ENCODE results near the gene BICRAL. TPM values are rescaled to one million over a fixed set of nuclear protein-coding genes. Genes with fewer than 3 reads are reported as not detected.
"Not testable (repeated sequence)": the region's sequence is repeated elsewhere in the genome, so short reads cannot be mapped to it uniquely, and the experiment has no call there.

Gene BICRAL
- total and polyA plus RNA-seq, 9 of the 15 experiments (the other 6 are each of a cell fraction or from before 2014, with no cell fraction given), result 1.2 to 11.9 (median 5.6) TPM

DNA sequence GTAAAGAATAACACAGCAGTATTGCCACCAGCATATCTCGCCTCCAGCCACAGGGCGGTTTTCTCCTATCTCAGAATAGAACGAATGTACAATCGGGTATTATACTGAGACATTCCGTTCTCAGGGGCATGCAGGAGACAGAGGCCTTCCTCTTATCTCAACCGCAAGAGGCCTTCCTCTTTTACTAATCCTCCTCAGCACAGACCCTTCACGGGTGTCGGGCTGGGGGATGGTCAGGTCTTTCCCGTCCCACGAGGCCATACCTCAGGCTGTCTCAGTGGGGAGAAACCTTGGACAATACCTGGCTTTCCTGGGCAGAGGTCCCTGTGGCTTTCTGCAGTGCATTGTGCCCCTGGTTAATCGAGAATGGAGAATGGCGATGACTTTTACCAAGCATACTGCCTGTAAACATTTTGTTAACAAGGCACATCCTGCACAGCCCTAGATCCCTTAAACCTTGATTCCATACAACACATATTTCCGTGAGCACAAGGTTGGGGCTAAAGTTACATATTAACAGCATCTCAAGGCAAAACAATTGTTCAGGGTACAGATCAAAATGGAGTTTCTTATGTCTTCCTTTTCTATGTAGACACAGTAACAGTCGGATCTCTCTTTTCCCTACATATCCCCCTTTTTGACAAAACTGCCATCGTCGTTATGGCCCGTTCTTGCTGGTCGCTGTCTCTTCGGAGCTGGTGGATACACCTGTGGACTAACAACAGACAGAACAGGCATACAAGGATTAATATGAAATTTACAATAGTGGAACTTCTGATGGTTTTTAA is 112.4 kb downstream of the BICRAL start (continued):
- TF ChIP-seq ZNF740 (CRISPR knock-in tag; IDR thresholded peaks at IDR 0.05); PBX2 (CRISPR knock-in tag; IDR thresholded peaks at IDR 0.05; ENCODE audit: low read depth): not testable (repeated sequence)
- TF ChIP-seq ZNF740 (tag; IDR thresholded peaks at IDR 0.05), result peak in 1 of 2 experiments; percentile 56; a peak in 1 of 4 replicates
- TF ChIP-seq, protein P1, sequence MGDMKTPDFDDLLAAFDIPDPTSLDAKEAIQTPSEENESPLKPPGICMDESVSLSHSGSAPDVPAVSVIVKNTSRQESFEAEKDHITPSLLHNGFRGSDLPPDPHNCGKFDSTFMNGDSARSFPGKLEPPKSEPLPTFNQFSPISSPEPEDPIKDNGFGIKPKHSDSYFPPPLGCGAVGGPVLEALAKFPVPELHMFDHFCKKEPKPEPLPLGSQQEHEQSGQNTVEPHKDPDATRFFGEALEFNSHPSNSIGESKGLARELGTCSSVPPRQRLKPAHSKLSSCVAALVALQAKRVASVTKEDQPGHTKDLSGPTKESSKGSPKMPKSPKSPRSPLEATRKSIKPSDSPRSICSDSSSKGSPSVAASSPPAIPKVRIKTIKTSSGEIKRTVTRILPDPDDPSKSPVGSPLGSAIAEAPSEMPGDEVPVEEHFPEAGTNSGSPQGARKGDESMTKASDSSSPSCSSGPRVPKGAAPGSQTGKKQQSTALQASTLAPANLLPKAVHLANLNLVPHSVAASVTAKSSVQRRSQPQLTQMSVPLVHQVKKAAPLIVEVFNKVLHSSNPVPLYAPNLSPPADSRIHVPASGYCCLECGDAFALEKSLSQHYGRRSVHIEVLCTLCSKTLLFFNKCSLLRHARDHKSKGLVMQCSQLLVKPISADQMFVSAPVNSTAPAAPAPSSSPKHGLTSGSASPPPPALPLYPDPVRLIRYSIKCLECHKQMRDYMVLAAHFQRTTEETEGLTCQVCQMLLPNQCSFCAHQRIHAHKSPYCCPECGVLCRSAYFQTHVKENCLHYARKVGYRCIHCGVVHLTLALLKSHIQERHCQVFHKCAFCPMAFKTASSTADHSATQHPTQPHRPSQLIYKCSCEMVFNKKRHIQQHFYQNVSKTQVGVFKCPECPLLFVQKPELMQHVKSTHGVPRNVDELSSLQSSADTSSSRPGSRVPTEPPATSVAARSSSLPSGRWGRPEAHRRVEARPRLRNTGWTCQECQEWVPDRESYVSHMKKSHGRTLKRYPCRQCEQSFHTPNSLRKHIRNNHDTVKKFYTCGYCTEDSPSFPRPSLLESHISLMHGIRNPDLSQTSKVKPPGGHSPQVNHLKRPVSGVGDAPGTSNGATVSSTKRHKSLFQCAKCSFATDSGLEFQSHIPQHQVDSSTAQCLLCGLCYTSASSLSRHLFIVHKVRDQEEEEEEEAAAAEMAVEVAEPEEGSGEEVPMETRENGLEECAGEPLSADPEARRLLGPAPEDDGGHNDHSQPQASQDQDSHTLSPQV (IDR thresholded peaks at IDR 0.05), result peak; percentile 60
- TF ChIP-seq SMAD4 (CRISPR knock-in tag; conservative IDR thresholded peaks at IDR 0.05), result 0 out of 2 replicates have a peak, but pooled peaks have one; percentile 39
- TF ChIP-seq GATA2 (CRISPR knock-in tag; IDR thresholded peaks at IDR 0.05), result peak; percentile 85
- TF ChIP-seq L3MBTL2 (IDR thresholded peaks at IDR 0.05), result 0 out of 2 replicates have a peak, but pooled peaks have one; percentile 25
- TF ChIP-seq, protein P2, sequence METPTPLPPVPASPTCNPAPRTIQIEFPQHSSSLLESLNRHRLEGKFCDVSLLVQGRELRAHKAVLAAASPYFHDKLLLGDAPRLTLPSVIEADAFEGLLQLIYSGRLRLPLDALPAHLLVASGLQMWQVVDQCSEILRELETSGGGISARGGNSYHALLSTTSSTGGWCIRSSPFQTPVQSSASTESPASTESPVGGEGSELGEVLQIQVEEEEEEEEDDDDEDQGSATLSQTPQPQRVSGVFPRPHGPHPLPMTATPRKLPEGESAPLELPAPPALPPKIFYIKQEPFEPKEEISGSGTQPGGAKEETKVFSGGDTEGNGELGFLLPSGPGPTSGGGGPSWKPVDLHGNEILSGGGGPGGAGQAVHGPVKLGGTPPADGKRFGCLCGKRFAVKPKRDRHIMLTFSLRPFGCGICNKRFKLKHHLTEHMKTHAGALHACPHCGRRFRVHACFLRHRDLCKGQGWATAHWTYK (CRISPR knock-in tag; IDR thresholded peaks at IDR 0.05), result 0 out of 2 replicates have a peak, but pooled peaks have one; percentile 71
- peak; percentile 63; the same call in 1 of the 2 replicates for TF ChIP-seq PTRF (tag; IDR thresholded peaks at IDR 0.05)
- TF ChIP-seq TCF3 (CRISPR knock-in tag; IDR thresholded peaks at IDR 0.05), result peak; percentile 88
- TF ChIP-seq, protein P3, sequence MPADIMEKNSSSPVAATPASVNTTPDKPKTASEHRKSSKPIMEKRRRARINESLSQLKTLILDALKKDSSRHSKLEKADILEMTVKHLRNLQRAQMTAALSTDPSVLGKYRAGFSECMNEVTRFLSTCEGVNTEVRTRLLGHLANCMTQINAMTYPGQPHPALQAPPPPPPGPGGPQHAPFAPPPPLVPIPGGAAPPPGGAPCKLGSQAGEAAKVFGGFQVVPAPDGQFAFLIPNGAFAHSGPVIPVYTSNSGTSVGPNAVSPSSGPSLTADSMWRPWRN (IDR thresholded peaks at IDR 0.05; ENCODE audit: low read depth), result peak; percentile 63; the same call in 1 of the 2 replicates
- TF ChIP-seq TEAD1 (CRISPR knock-in tag; IDR thresholded peaks at IDR 0.05), result peak; percentile 56 to 67; a peak in 1 of 4 replicates
- TF ChIP-seq BHLHE40 (IDR thresholded peaks at IDR 0.05; ENCODE audit: low read length), result 0 out of 2 replicates have a peak, but pooled peaks have one; percentile 33
- TF ChIP-seq SP1 (CRISPR knock-in tag; IDR thresholded peaks at IDR 0.05), result 0 out of 2 replicates have a peak, but pooled peaks have one; percentile 11
- peak; percentile 54 for TF ChIP-seq ZFX (CRISPR knock-in tag; IDR thresholded peaks at IDR 0.05)
- 0 out of 2 replicates have a peak, but pooled peaks have one; percentile 19 for TF ChIP-seq PBX2 (tag; conservative IDR thresholded peaks at IDR 0.05; ENCODE audit: low read depth)

All from K562 (cell line).